Heart right ventricle (tissue), 16 donors: ENCODE measurements around the gene FPR1. TPM values are rescaled to one million over a fixed set of nuclear protein-coding genes. Genes with fewer than 3 reads are reported as not detected.

Experiments
- ATAC-seq, 8 donors: fragments of 200-7000 bp; cut with Tn5 transposase; one replicate each; pipeline ENCODE4 v1.9.1; 2020; ENCODE audit warnings: mild to moderate bottlenecking in 8 of 8, moderate library complexity in 8 of 8, moderate number of reproducible peaks in 1 of 8
- DNase-seq, 2 donors: peaks; one replicate each; pipeline ENCODE4 v3.0.0-alpha.2; 2020
- H3K27ac ChIP-seq, 10 donors: fragments of 200-600 bp; sonication (generic) in 2 of 10; one replicate each; pipeline versions ENCODE4 v1.5.0 to v1.8.0; 2020 to 2022; ENCODE audit warnings: mild to moderate bottlenecking in 3 of 10
- H3K27me3 ChIP-seq, 7 donors: fragments of 200-600 bp; one replicate each; pipeline ENCODE4 v1.8.0; 2021 to 2022; ENCODE audit warnings: mild to moderate bottlenecking in 2 of 7
- H3K36me3 ChIP-seq, 9 donors: fragments of 200-600 bp; sonication (generic) in 1 of 9; one replicate each; pipeline versions ENCODE4 v1.5.0 to v1.8.0; 2020 to 2022; ENCODE audit warnings: mild to moderate bottlenecking in 2 of 9
- H3K4me1 ChIP-seq, 9 donors: fragments of 200-600 bp; sonication (generic) in 1 of 9; one replicate each; pipeline versions ENCODE4 v1.5.0 to v1.8.0; 2020 to 2022; ENCODE audit warnings: mild to moderate bottlenecking in 4 of 9
- H3K4me3 ChIP-seq, 10 donors: fragments of 200-600 bp; sonication (generic) in 2 of 10; one replicate each; pipeline versions ENCODE4 v1.5.0 to v1.8.0; 2020 to 2022; ENCODE audit warnings: mild to moderate bottlenecking in 7 of 10, moderate library complexity in 2 of 10
- H3K9me3 ChIP-seq, 11 donors: fragments of 200-600 bp in 10 of 11; sonication (generic) in 2 of 11; one replicate each; pipeline versions ENCODE4 v1.5.0 to v1.8.0; 2013 to 2022; ENCODE audit warnings: mild to moderate bottlenecking in 2 of 11, control low read depth in 1 of 11, moderate library complexity in 1 of 11
- CTCF ChIP-seq, 9 donors: fragments of 200-600 bp; sonication (generic) in 2 of 9; IDR thresholded peaks; one replicate each; pipeline versions ENCODE4 v1.5.0 to v1.8.0; 2021 to 2022; ENCODE audit warnings: antibody characterized with exemption in 9 of 9, mild to moderate bottlenecking in 5 of 9, moderate library complexity in 1 of 9
- WGBS, 2 donors: extraction: QIAGEN DNeasy Blood & Tissue Kit; methylation state at CpG; one replicate each; pipeline ENCODE4 v1.1.7; 2013; ENCODE audit warnings: inconsistent platforms in 1 of 2; 5-methylcytosine and 5-hydroxymethylcytosine counted together
- intact Hi-C, 10 donors: fragments of 100-400 bp; cut with DNase I; formaldehyde crosslinking; loops; one replicate each; pipeline versions ENCODE4 v1.11.1 to v1.14.2; 2022
- polyA plus RNA-seq, 2 donors: library from polyadenylated mRNA; stranded (reverse); fragments of 200-250 nt; gene quantifications; one replicate each; pipeline ENCODE4 v1.2.3, GENCODE V29; 2013
- total RNA-seq, 10 donors: library from RNA; stranded (reverse); fragmentation: NEBNext Ultra II Directional in 3 of 10; extraction: Animal tissue kit (Norgen Biotek cat#: 25700) in 3 of 10; gene quantifications; one replicate each; pipeline versions ENCODE4 v1.2.1 to v1.2.4, GENCODE V29; 2021 to 2023
- donor health status: Arrhythmogenic right ventricular cardiomyopathy.
- donor health status: ischemic (EF 13 %, LVEDD 7.1; RV severe dilation, severe dysfunction).
- donor health status: healthy with polysubstance abuse.
- donor health status: DM: no; HTN: yes; CAD: no.
- donor health status: DM: no; HTN: no; CAD: no.
- donor health status: ischemic (EF 25% LVEDD 6.9; RV normal size, moderate dysfunction).
- donor health status: ischemic (EF 25% LVEDD 5.7; RV mildly dilated, moderate dysfunction).
- donor health status: healthy.
- donor health status: DM: yes; HTN: yes; CAD: no.
- donor health status: Ischemic cardiomyopathy.
- donor health status: ischemic (EF 35%, LVEDD 5.7; RV mildly dilated, moderate dysfunction).
- donor health status: nonischemic (EF 11% LVEDD 7.7; RV severe dilation, severe dysfunction).
- donor health status: DM: yes; HTN: yes; CAD: no.
- donor health status: PGD.
- donor health status: ischemic (EF 29% LVEDD 5.4; RV normal size, mild dysfunction).
- donor health status: nonischemic (EF 23%, LVEDD 6.1; RV moderate dilation, normal function).

Gene FPR1
- total and polyA plus RNA-seq, 12 donors, result 0.95 to 16.9 (median 3.8) TPM

GRCh38 chr19:51772977-51773376 is 21.3 kb upstream of the FPR1 start:
- Histone ChIP-seq H3K4me3 (no peak overlapping the region), H3K27ac (peak overlapping the region in 2 of 10 donors; percentile 58 to 88), H3K9me3 (peaks cover 0 to 17% (median 0%) of the 10 kb centered on the region in 11 donors), H3K4me1 (peaks cover 0 to 30% (median 5%) of the 10 kb centered on the region in 9 donors), H3K36me3 (peaks cover 0 to 9% (median 0%) of the 10 kb centered on the region in 9 donors), H3K27me3 (peaks cover 0 to 25% (median 9%) of the 10 kb centered on the region in 7 donors)
- DNase-seq (no peak), ATAC-seq (no peak)
- intact Hi-C loops, result loop anchor here in 4 of 10 donors (10.0 kb wide), 3 partner anchors 108 to 298 kb away; partner anchors contain the start of gene CEACAM18 (in 2 of the 4)
- TF ChIP-seq CTCF (IDR thresholded peaks at IDR 0.05), result no peak
- 52 to 58% methylated on average over 6 of the region's 6 CpGs for WGBS, 2 donors

GRCh38 chr19:51771376-51772130 is 19.9 kb upstream of the FPR1 start:
- TF ChIP-seq CTCF (IDR thresholded peaks at IDR 0.05), result no peak
- Histone ChIP-seq H3K4me3 (no peak overlapping the region), H3K4me1 (peaks cover 0 to 32% (median 0%) of the 10 kb centered on the region in 9 donors), H3K27ac (peak overlapping the region in 2 of 10 donors; percentile 58 to 88), H3K27me3 (peaks cover 0 to 25% (median 7%) of the 10 kb centered on the region in 7 donors), H3K36me3 (peaks cover 0 to 9% (median 0%) of the 10 kb centered on the region in 9 donors), H3K9me3 (peaks cover 0 to 17% (median 0%) of the 10 kb centered on the region in 11 donors)
- DNase-seq, result no peak
- intact Hi-C loops, result loop anchor here in 4 of 10 donors (10.0 kb wide), 3 partner anchors 107 to 297 kb away; partner anchors contain the start of gene CEACAM18 (in 2 of the 4)
- ATAC-seq, result peak in 2 of 8 donors; percentile 25 to 46
- WGBS, 2 donors, result 47 to 56% methylated on average over 10 of the region's 10 CpGs

GRCh38 chr19:51766461-51766860 is 14.8 kb upstream of the FPR1 start:
- DNase-seq (no peak), ATAC-seq (no peak)
- 50 to 63% methylated on average over 5 of the region's 5 CpGs for WGBS, 2 donors
- TF ChIP-seq CTCF (IDR thresholded peaks at IDR 0.05), result no peak
- no peak overlapping the region for H3K4me3 ChIP-seq
- peaks cover 0 to 44% (median 0%) of the 10 kb centered on the region in 9 donors for H3K4me1 ChIP-seq
- H3K9me3 ChIP-seq, result no peaks in the 10 kb centered on the region
- peak overlapping the region in 1 of 10 donors; percentile 87 for H3K27ac ChIP-seq
- peaks cover 0 to 21% (median 8%) of the 10 kb centered on the region in 7 donors for H3K27me3 ChIP-seq
- peaks cover 0 to 9% (median 0%) of the 10 kb centered on the region in 9 donors for H3K36me3 ChIP-seq
- intact Hi-C loops, result no loop called here

- no peak for DNase-seq
- ATAC-seq, result no peak
- Histone ChIP-seq H3K4me3 (peak overlapping the region in 1 of 10 donors; percentile 17), H3K9me3 (no peaks in the 10 kb centered on the region), H3K36me3 (peaks cover 0 to 9% (median 0%) of the 10 kb centered on the region in 9 donors), H3K4me1 (peaks cover 0 to 39% (median 0%) of the 10 kb centered on the region in 9 donors), H3K27ac (peak overlapping the region in 1 of 10 donors; percentile 87), H3K27me3 (peaks cover 0 to 25% (median 8%) of the 10 kb centered on the region in 7 donors)
- 50 to 61% methylated on average over 5 of the region's 5 CpGs for WGBS, 2 donors
- TF ChIP-seq CTCF (IDR thresholded peaks at IDR 0.05), result no peak
- intact Hi-C loops, result no loop called here
Measured at GRCh38 chr19:51765086-51765485, 13.4 kb upstream of the FPR1 start.
